Measurements from ENCODE around the gene APP.
"Not testable (repeated sequence)": the region's sequence is repeated elsewhere in the genome, so short reads cannot be mapped to it uniquely, and the experiment has no call there.

The APP gene

GRCh38 chr21:26164311-26164710, 6.3 kb downstream of the APP start:
- DNase-seq (ENCODE audit: low read depth in 2 of 2) = no peak

GRCh38 chr21:26162081-26162480, 8.5 kb downstream of the APP start:
- DNase-seq (ENCODE audit: low read depth in 2 of 2) = no peak

GRCh38 chr21:26159869-26160268, 10.7 kb downstream of the APP start:
- DNase-seq (ENCODE audit: low read depth in 2 of 2) = no peak

DNA sequence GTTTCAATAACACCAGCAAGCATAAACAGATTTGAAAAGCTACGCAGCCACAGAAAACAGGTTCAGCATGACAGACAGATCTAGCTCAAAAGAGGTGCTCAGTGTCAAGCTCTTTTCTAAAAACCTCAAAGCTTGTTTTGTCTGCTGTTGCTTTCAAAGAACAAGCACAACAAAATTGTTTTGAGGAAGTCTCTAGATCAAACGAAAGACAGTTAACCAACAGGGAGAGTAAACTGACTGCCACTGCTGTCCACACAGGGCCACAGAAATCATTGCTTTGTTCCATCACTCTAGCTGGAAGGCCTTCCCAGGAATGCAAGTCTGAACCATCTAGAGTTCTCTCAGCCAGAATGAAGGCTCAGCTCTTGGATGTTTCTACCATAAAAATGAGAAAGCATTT, 12.8 kb downstream of the APP start:
- no peak for DNase-seq (ENCODE audit: low read depth in 2 of 2)

DNA sequence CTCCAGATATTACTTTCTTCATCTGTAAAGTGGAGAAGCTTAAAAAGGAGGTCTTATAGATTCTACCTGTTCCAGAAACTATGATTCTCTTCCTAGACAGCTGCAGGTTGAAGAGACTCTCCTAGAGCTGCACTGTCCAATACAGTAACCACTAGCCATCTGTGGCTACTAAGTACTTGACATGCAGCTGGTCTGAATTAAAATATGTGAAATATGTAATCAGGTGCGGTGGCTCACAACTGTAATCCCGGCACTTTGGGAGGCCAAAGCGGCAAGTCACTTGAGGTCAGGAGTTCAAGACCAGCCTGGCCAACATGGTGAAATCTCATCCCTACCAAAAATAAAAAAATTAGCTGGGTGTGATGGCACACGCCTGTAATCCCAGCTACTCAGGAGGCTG, 15.8 kb downstream of the APP start:
- no peak for DNase-seq (ENCODE audit: low read depth in 2 of 2)

DNA sequence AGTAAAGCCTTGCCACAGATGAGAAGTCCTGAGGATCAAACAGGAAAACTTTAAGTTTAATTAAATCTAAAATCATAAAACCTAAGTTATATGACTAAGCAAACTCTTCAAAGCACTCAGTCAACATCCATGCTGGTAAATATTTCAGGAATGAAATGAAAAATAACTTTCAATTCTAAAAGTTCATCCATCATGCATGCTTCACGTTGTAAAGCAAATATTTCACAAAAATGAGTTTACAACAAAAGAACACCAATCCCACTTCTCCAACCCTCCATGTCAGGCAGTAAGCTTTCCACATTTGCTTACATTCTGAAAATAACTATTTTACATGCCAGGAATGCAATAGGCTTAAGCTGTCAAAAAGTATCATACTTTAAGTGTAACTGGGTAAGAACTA, 16.8 kb downstream of the APP start:
- DNase-seq (ENCODE audit: low read depth in 2 of 2) = no peak

GRCh38 chr21:26148840-26149354, 21.7 kb downstream of the APP start:
- no peak for DNase-seq (ENCODE audit: low read depth in 2 of 2)

- DNase-seq (ENCODE audit: low read depth in 2 of 2) = no peak
Observed at GRCh38 chr21:26148071-26148839, 22.3 kb downstream of the APP start.

- no peak for DNase-seq (ENCODE audit: low read depth in 2 of 2)
Observed at GRCh38 chr21:26147535-26147934, 23.0 kb downstream of the APP start.

GRCh38 chr21:26146681-26147080, 23.9 kb downstream of the APP start:
- DNase-seq (ENCODE audit: low read depth in 2 of 2) = no peak

DNA sequence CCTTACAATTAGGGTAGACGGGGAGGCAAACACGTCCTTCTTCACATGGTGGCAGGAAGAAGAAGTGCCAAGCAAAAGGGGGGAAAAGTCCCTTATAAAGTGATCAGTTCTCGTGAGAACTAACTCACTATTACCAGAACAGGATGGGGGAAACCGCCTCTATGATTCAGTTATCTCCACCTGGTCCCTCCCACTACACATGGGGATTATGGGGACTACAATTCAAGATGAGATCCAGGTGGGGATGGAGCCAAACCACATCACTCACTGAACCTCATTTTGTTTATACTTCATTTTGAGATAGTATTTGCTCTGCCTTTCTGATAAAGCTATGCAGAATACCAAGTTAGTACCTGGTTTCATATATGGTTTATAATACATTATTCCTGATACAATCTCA, 26.5 kb downstream of the APP start:
- DNase-seq (ENCODE audit: low read depth in 2 of 2) = no peak

- no peak for DNase-seq (ENCODE audit: low read depth in 2 of 2)
Observed at GRCh38 chr21:26142363-26142762, 28.2 kb downstream of the APP start.

GRCh38 chr21:26140926-26141325, 29.6 kb downstream of the APP start:
- no peak for DNase-seq (ENCODE audit: low read depth in 2 of 2)

DNA sequence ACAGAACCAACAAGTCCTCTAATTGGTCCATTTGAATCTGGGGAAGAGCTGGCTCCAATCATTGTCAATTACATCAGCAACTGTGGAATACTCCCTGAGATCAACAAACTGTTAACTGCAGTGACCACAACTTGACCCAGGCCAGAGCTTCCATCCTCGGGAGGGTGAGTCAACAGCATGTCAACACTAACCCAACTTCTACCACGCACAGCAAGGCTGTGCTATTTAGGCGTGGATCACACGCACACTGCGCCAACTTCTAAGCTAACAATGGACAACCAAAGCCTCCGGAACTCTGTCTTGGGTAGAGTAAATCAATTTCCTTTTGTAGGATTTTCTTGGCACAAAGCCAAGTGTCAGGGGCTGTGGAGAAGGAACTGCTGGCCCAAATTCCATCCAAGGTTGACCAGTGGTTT, 30.4 kb downstream of the APP start:
- DNase-seq (ENCODE audit: low read depth in 2 of 2) = no peak

- DNase-seq (ENCODE audit: low read depth in 2 of 2) = no peak
Observed at GRCh38 chr21:26138615-26139257, 31.8 kb downstream of the APP start.

DNA sequence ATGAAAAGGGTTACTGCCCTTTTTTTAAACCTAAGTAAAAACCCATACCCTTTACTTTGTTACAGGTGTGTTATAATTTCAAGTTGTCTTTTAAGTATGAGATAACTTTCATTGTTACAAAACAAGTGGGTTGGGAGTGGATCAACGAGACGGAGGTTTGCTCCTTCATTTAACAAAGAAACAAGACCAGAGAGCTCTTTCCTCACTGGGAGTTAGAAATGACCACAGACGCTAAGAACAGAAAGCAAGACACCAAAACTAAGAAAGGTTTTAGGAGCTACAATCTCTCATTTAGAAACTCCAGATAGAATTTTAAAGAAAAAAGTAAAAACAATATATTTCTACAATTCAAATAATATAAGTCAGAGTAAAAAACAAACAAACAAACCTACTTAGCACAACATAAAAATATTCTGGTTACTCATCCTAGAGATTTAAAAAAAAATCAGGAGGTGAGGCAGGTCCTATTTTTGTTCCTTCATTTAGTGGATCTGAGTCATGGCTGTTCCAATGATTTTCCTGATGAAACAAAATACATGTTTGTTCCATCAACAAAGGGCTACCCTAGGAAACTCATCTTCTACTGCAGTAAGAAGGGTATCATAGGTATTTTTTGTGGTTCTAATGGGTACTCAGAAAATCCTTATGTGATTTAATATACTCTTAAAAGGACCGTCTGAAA, 33.0 kb downstream of the APP start:
- no peak for DNase-seq (ENCODE audit: low read depth in 2 of 2)

DNA sequence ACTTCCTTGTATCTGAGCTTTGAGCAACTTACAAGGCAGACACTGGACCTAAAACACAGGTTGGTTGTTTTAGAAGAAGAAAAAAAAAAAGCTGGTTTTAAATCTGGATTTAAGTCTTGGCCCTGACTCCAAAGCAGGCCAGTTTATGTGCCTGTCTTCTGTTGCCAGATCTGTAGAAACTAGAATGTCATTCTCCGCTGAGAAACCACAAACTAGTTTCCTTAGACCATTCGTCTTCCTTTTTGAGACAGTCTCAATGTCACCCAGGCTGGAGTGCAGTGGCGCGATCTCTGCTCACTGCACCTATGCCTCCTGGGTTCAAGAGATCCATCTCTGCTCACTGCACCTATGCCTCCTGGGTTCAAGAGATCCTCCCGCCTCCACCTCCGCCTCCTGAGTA, 33.9 kb downstream of the APP start:
- DNase-seq (ENCODE audit: low read depth in 2 of 2) = no peak

GRCh38 chr21:26135520-26135919, 35.0 kb downstream of the APP start:
- no peak for DNase-seq (ENCODE audit: low read depth in 2 of 2)

DNA sequence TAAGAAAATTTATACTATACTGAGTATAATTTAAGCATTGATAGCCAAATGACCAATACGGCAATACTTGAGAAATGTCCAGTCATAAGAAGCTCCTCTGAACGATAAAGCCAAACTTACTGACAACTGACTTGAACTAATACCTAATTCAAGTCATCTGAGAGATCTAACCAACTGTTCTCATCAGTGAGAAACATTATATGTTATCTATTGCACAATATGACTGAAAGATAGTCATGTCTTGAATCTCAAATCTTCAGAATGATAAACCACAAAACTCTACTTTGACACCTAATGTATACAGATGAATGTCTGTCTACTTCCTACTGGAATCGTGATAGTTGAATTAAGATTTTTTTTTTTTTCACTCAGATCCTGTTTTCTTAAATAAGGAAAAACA, 39.0 kb downstream of the APP start:
- no peak for DNase-seq (ENCODE audit: low read depth in 2 of 2)

- DNase-seq (ENCODE audit: low read depth in 2 of 2) = not testable (repeated sequence)
Observed at GRCh38 chr21:26131053-26131452, 39.5 kb downstream of the APP start.

DNA sequence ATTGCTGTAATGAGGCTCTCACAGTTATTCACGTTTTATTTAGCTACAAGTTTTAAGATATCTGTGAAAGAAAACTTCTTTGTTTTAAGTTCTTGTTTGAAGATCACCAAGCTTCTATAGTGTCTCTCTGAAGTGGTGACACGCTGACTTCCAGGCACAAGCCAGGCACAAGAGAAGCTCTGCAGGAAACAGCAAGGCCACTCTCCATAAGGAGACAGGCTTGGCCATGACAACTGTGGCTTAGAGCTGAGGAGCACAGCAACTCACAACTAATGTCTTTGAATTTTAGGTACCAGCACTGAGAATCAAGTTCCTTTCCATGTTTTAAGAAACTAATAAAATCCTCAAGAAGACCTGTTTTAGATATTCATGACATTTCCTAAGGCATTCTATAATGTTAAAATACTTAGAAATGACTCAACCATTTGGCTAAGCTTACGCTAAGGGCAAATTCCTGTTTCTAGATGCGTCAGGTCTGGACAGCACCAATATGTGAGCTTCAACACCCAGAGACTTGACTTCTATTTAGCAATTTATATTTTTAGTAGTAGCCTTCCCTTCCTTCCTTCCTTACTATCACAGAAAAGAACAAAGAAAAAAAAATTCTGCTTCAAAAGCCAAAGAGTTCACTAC, 40.2 kb downstream of the APP start:
- DNase-seq (ENCODE audit: low read depth in 2 of 2) = no peak

- no peak for DNase-seq (ENCODE audit: low read depth in 2 of 2)
Observed at GRCh38 chr21:26127918-26128317, 42.7 kb downstream of the APP start.
